IMR-90 (cell line): ENCODE measurements around the gene FAR2. TPM values are rescaled to one million over a fixed set of nuclear protein-coding genes. Genes with fewer than 3 reads are reported as not detected.

Source experiments
- ATAC-seq: fragments of 200-7000 bp; cut with Tn5 transposase; 2 replicates; pipeline ENCODE4 v1.9.1; 2020; ENCODE audit warnings: low read depth, mild to moderate bottlenecking, moderate library complexity
- BruUV-seq: library from RNA; stranded (reverse); fragments of 400-500 nt; replicated peaks from 2 replicates; lab custom pipeline; 2021; lab: Mats Ljungman, UMichigan
- CTCF ChIA-PET: fragments of 300-600 bp; formaldehyde crosslinking; extraction: SDS; loops from one replicate; lab custom pipeline; 2021; ENCODE audit warnings: antibody characterized with exemption; lab: Yijun Ruan, JAX
- POLR2A ChIA-PET: fragments of 300-600 bp; sonication (Branson Sonifier 250); formaldehyde crosslinking; loops from one replicate; lab custom pipeline; 2022; ENCODE audit warnings: antibody characterized with exemption; ENCODE audit not compliant: unreplicated experiment; lab: Charles Lee
- DNase-seq: peaks from one replicate; pipeline ENCODE4 v3.0.0; 2013
- H2AFZ ChIP-seq: replicated peaks from 2 replicates; pipeline ENCODE3; 2013; ENCODE audit warnings: low read length, mild to moderate bottlenecking; ENCODE audit not compliant: poor library complexity
- H2AK5ac ChIP-seq: 2 replicates; pipeline ENCODE4 v1.6.1; 2013; ENCODE audit warnings: low read depth, low read length, inconsistent platforms
- H2AK9ac ChIP-seq: replicated peaks from 2 replicates; pipeline ENCODE3; 2013; ENCODE audit warnings: mild to moderate bottlenecking, low read depth, low read length, moderate library complexity; ENCODE audit not compliant: poor library complexity
- H2BK120ac ChIP-seq: 2 replicates; pipeline ENCODE4 v1.6.1; 2013; ENCODE audit warnings: low read depth, low read length, inconsistent platforms
- H2BK15ac ChIP-seq: 3 replicates; pipeline ENCODE4 v1.6.1; 2013; ENCODE audit warnings: low read depth, low read length, inconsistent platforms
- H2BK20ac ChIP-seq: 2 replicates; pipeline ENCODE4 v1.6.1; 2013; ENCODE audit warnings: low read depth, mild to moderate bottlenecking, inconsistent platforms, low read length, moderate library complexity
- H2BK5ac ChIP-seq: 2 replicates; pipeline ENCODE4 v1.6.1; 2013; ENCODE audit warnings: mild to moderate bottlenecking, low read depth, low read length, inconsistent platforms; ENCODE audit not compliant: poor library complexity, severe bottlenecking
- H3K14ac ChIP-seq: replicated peaks from 2 replicates; pipeline ENCODE4 v1.6.1; 2013; ENCODE audit warnings: low read depth, low read length, inconsistent platforms
- H3K18ac ChIP-seq: 2 replicates; pipeline ENCODE4 v1.6.1; 2013; ENCODE audit warnings: low read depth, low read length, control low read depth
- H3K23ac ChIP-seq: 2 replicates; pipeline ENCODE4 v1.6.1; 2013; ENCODE audit warnings: low read depth, low read length, inconsistent platforms
- H3K27ac ChIP-seq: 2 replicates; pipeline ENCODE4 v1.5.1; 2013; ENCODE audit warnings: mild to moderate bottlenecking, control low read depth, low read length; ENCODE audit not compliant: insufficient read depth
- H3K27me3 ChIP-seq: 2 replicates; pipeline ENCODE4 v1.6.1; 2013; ENCODE audit warnings: low read length; ENCODE audit not compliant: control insufficient read depth, insufficient read depth
- H3K36me3 ChIP-seq: 2 replicates; pipeline ENCODE4 v1.6.1; 2013; ENCODE audit warnings: low read length, mixed read lengths; ENCODE audit not compliant: control insufficient read depth, insufficient read depth
- H3K4ac ChIP-seq: 2 replicates; pipeline ENCODE4 v1.6.1; 2013; ENCODE audit warnings: low read depth, low read length, inconsistent platforms
- H3K4me1 ChIP-seq: 2 replicates; pipeline ENCODE4 v1.6.1; 2013; ENCODE audit warnings: low read length, mixed read lengths; ENCODE audit not compliant: control insufficient read depth, insufficient read depth
- H3K4me2 ChIP-seq: 2 replicates; pipeline ENCODE4 v1.6.1; 2013; ENCODE audit warnings: low read depth, mild to moderate bottlenecking, control low read depth, low read length, moderate library complexity
- H3K4me3 ChIP-seq: 2 replicates; pipeline ENCODE4 v1.5.1; 2013; ENCODE audit warnings: low read depth, mild to moderate bottlenecking, control low read depth, low read length, moderate library complexity; ENCODE audit not compliant: insufficient read depth
- H3K56ac ChIP-seq: 2 replicates; pipeline ENCODE4 v1.6.1; 2013; ENCODE audit warnings: low read length, inconsistent platforms; ENCODE audit not compliant: insufficient read depth; ENCODE audit errors: extremely low read depth
- H3K79me1 ChIP-seq, 2 experiments: 2 replicates each; pipeline ENCODE4 v1.6.1; 2013; ENCODE audit warnings: low read length in 2 of 2, inconsistent platforms in 1 of 2, low read depth in 1 of 2
- H3K9ac ChIP-seq: 2 replicates; pipeline ENCODE4 v1.6.1; 2013; ENCODE audit warnings: low read depth, low read length, control low read depth
- H3K9me1 ChIP-seq: 2 replicates; pipeline ENCODE4 v1.6.1; 2013; ENCODE audit warnings: low read length, inconsistent platforms; ENCODE audit not compliant: insufficient read depth
- H3K9me3 ChIP-seq: 2 replicates; pipeline ENCODE4 v1.6.1; 2013; ENCODE audit warnings: low read length; ENCODE audit not compliant: control insufficient read depth, insufficient read depth
- H4K20me1 ChIP-seq: 2 replicates; pipeline ENCODE4 v1.6.1; 2013; ENCODE audit warnings: low read length, inconsistent platforms; ENCODE audit not compliant: insufficient read depth
- H4K5ac ChIP-seq: 2 replicates; pipeline ENCODE4 v1.6.1; 2013; ENCODE audit warnings: mild to moderate bottlenecking, low read depth, low read length, control low read depth
- H4K8ac ChIP-seq, 2 experiments: 2 replicates each; pipeline ENCODE4 v1.6.1; 2013; ENCODE audit warnings: low read depth in 2 of 2, low read length in 2 of 2, control low read depth in 1 of 2, inconsistent platforms in 1 of 2
- H4K91ac ChIP-seq: 2 replicates; pipeline ENCODE4 v1.6.1; 2013; ENCODE audit warnings: low read depth, low read length, inconsistent platforms; ENCODE audit not compliant: insufficient read depth
- FOS ChIP-seq: fragments of 150-350 bp; IDR thresholded peaks from 2 replicates; pipeline ENCODE4 v1.6.1; 2016; ENCODE audit warnings: low read depth, low read length
- MAFK ChIP-seq: IDR thresholded peaks from 2 replicates; pipeline ENCODE4 v1.6.1; 2012; ENCODE audit warnings: low read depth, low read length, improper control_type of control experiment
- WGBS, 2 experiments: methylation state at CpG; one replicate each; pipeline versions ENCODE4 v1.1.5 to v1.1.7; 2013; ENCODE audit warnings: missing lambda C conversion rate in 2 of 2; ENCODE audit not compliant: insufficient read length in 1 of 2; ENCODE audit errors: extremely low coverage in 2 of 2; 5-methylcytosine and 5-hydroxymethylcytosine counted together
- dilution Hi-C: fragments of 300-500 bp; cut with HindIII; formaldehyde crosslinking; loops from one replicate; pipeline ENCODE4 v1.14.3; 2018; ENCODE audit warnings: low sequenced_read_pairs; ENCODE audit not compliant: unreplicated experiment
- in situ Hi-C: fragments of 300-500 bp; cut with MboI; formaldehyde crosslinking; loops from 3 replicates; pipeline ENCODE4 v1.14.3; 2019; ENCODE audit warnings: low sequenced_read_pairs, inconsistent platforms, mixed read lengths
- intact Hi-C: fragments of 100-400 bp; cut with micrococcal nuclease; formaldehyde crosslinking; loops from 2 replicates; pipeline ENCODE4 v1.10.0; 2022
- polyA plus RNA-seq, 3 experiments: library from polyadenylated mRNA; depleted of rRNA; stranded (reverse); fragments of >200 nt; gene quantifications; 2 replicates each; pipeline ENCODE4 v1.2.3, GENCODE V29; 2012; ENCODE audit warnings: low replicate concordance in 1 of 3
- total RNA-seq: library from RNA; depleted of rRNA; stranded (reverse); fragments of >200 nt; gene quantifications from 2 replicates; pipeline ENCODE4 v1.2.3, GENCODE V29; 2012

FAR2 gene
- total and polyA plus RNA-seq, 2 of the 4 experiments (the other 2 are of a cell fraction) = 1.1 to 2.0 TPM

DNA sequence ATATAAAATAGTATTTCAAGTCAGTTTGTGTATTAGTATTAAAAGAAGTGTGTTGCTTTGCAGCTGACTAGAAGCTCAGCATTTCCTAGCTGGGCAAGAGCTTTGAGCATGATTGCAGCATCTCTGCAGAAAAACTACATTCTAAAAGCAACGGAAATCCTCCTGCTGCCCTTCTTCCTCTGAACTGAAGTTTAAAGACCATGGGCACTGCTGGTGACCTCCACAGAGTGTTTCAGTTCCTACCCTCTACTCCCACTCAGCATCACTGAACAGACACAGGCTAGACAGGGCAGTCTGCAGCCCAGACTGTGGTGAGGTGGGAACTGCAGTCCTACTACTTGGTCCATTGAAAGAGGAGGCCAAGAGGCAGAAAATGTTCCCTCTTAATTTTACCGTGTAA is 59.0 kb downstream of the FAR2 start:
- Histone ChIP-seq H3K4ac (no peak overlapping the region), H2BK120ac (no peak overlapping the region), H3K36me3 (no peaks in the 10 kb centered on the region), H3K14ac (no peak overlapping the region), H4K20me1 (no peaks in the 10 kb centered on the region), H3K79me1 (no peaks in the 10 kb centered on the region), H2BK5ac (no peak overlapping the region), H3K27ac (no peak overlapping the region), H3K4me1 (no peaks in the 10 kb centered on the region), H3K4me3 (no peak overlapping the region), H3K9me3 (no peaks in the 10 kb centered on the region), H3K9me1 (no peaks in the 10 kb centered on the region), H3K23ac (no peak overlapping the region), H2BK15ac (no peak overlapping the region), H3K27me3 (no peaks in the 10 kb centered on the region), H3K18ac (no peak overlapping the region), H2BK20ac (no peak overlapping the region), H4K91ac (no peak overlapping the region), H2AFZ (no peak overlapping the region), H4K5ac (no peak overlapping the region), H2AK5ac (no peak overlapping the region), H3K9ac (no peak overlapping the region), H2AK9ac (no peak overlapping the region), H4K8ac (no peak overlapping the region), H3K56ac (no peak overlapping the region), H3K4me2 (no peak overlapping the region)
- ChIA-PET POLR2A (no interaction called here), CTCF (interaction anchor here (0.6 kb wide), 1 partner anchor 1521 kb away, joined by 5 read pairs; no protein-coding TSS in a partner anchor)
- DNase-seq (no peak), ATAC-seq (no peak)
- dilution Hi-C loops (no loop called here), in situ Hi-C loops (no loop called here), intact Hi-C loops (no loop called here)
- WGBS, 2 experiments = no CpG with 5 or more reads among the region's 2 CpGs
- BruUV-seq = no TSS peak
- TF ChIP-seq FOS (no peak), MAFK (no peak)
